SU-DHL-6 (cell line): ENCODE results near the gene FRMD1.

Experiments
- H2AFZ ChIP-seq: fragments of 200-600 bp; sonication (generic); 2 replicates; pipeline ENCODE4 v1.6.1; 2014; ENCODE audit warnings: low read depth, mild to moderate bottlenecking, moderate library complexity, mixed read lengths, antibody characterized with exemption, low read length; ENCODE audit not compliant: severe bottlenecking
- H3F3A ChIP-seq: fragments of 200-600 bp; shearing (Covaris generic); 2 replicates; pipeline ENCODE4 v1.6.0; 2016; ENCODE audit warnings: antibody characterized with exemption, mild to moderate bottlenecking; ENCODE audit not compliant: insufficient read depth
- H3K27ac ChIP-seq: fragments of 200-600 bp; sonication (generic); 2 replicates; pipeline ENCODE4 v1.5.1; 2016; ENCODE audit warnings: low read depth, mild to moderate bottlenecking, low read length, moderate library complexity, mixed read lengths
- H3K27me3 ChIP-seq: fragments of 200-600 bp; sonication (generic), shearing (Covaris generic); 2 replicates; pipeline ENCODE4 v1.6.0; 2014; ENCODE audit warnings: mild to moderate bottlenecking, low read length
- H3K36me3 ChIP-seq: fragments of 200-600 bp; sonication (generic); 2 replicates; pipeline ENCODE4 v1.6.1; 2014; ENCODE audit warnings: mild to moderate bottlenecking, low read length, mixed read lengths
- H3K4me2 ChIP-seq: fragments of 300-600, 200-600 bp; shearing (Covaris generic), sonication (generic); 2 replicates; pipeline ENCODE4 v1.6.0; 2014; ENCODE audit warnings: low read length, low read depth, mild to moderate bottlenecking; ENCODE audit not compliant: poor library complexity, severe bottlenecking
- H3K4me3 ChIP-seq: fragments of 200-600 bp; sonication (generic); 2 replicates; pipeline ENCODE4 v1.5.1; 2014; ENCODE audit warnings: antibody characterized with exemption, low read length, mild to moderate bottlenecking, mixed read lengths; ENCODE audit not compliant: insufficient read depth, poor library complexity, severe bottlenecking
- H3K79me2 ChIP-seq: fragments of 200-600 bp; sonication (generic); 2 replicates; pipeline ENCODE4 v1.6.1; 2014; ENCODE audit warnings: mild to moderate bottlenecking, low read length, moderate library complexity; ENCODE audit not compliant: insufficient read depth
- H3K9ac ChIP-seq: fragments of 200-600 bp; sonication (generic); 2 replicates; pipeline ENCODE4 v1.7.0; 2014; ENCODE audit warnings: mild to moderate bottlenecking, low read length
- H3K9me2 ChIP-seq: fragments of 200-600 bp; sonication (generic); replicated peaks from 2 replicates; pipeline ENCODE4 v1.6.1; 2014; ENCODE audit warnings: low read length; ENCODE audit not compliant: insufficient read depth
- H3K9me3 ChIP-seq: fragments of 200-600 bp; sonication (generic); 2 replicates; pipeline ENCODE4 v1.6.1; 2014; ENCODE audit warnings: low read length, mixed read lengths; ENCODE audit not compliant: insufficient read depth
- H4K20me1 ChIP-seq: fragments of 200-600 bp; sonication (generic); 2 replicates; pipeline ENCODE4 v1.6.1; 2014; ENCODE audit warnings: low read depth, mild to moderate bottlenecking, antibody characterized with exemption, low read length, moderate library complexity, mixed read lengths
- CTCF ChIP-seq: fragments of 200-600 bp; sonication (generic); IDR thresholded peaks from one replicate; pipeline ENCODE4 v1.5.1; 2017; ENCODE audit warnings: antibody characterized with exemption, mild to moderate bottlenecking, low read length, moderate library complexity; ENCODE audit not compliant: insufficient read depth, poor library complexity, severe bottlenecking
- EZH2phosphoT487 ChIP-seq: fragments of 200-600 bp; sonication (generic), shearing (Covaris generic); conservative IDR thresholded peaks from 2 replicates; pipeline ENCODE4 v1.6.1; 2018; ENCODE audit warnings: mild to moderate bottlenecking, antibody characterized with exemption, low read length, moderate library complexity, mixed read lengths

The FRMD1 gene

GRCh38 chr6:168041928-168042327 is 37.1 kb downstream of the FRMD1 start:
- no peak for TF ChIP-seq EZH2phosphoT487
- no peak for TF ChIP-seq CTCF
- no peak overlapping the region for H3K4me3 ChIP-seq

GRCh38 chr6:168040856-168041496 is 38.0 kb downstream of the FRMD1 start:
- Histone ChIP-seq H3K36me3 (no peaks in the 10 kb centered on the region), H3K27ac (no peak overlapping the region), H3K27me3 (no peaks in the 10 kb centered on the region), H3K9me2 (no peaks in the 10 kb centered on the region), H3F3A (no peaks in the 10 kb centered on the region), H3K9me3 (peaks cover 10% of the 10 kb centered on the region; the same call in 1 of the 2 replicates), H3K4me2 (no peak overlapping the region), H4K20me1 (no peaks in the 10 kb centered on the region), H2AFZ (no peak overlapping the region), H3K9ac (no peak overlapping the region), H3K4me3 (no peak overlapping the region), H3K79me2 (no peaks in the 10 kb centered on the region)
- TF ChIP-seq CTCF (no peak), EZH2phosphoT487 (no peak)

More at GRCh38 chr6:168041928-168042327, 37.1 kb downstream of the FRMD1 start:
- Histone ChIP-seq H3K9me2 (no peaks in the 10 kb centered on the region), H2AFZ (no peak overlapping the region), H3K27ac (no peak overlapping the region), H3K36me3 (no peaks in the 10 kb centered on the region), H3K4me2 (no peak overlapping the region), H3F3A (no peaks in the 10 kb centered on the region), H4K20me1 (no peaks in the 10 kb centered on the region), H3K79me2 (no peaks in the 10 kb centered on the region), H3K9ac (no peak overlapping the region), H3K27me3 (no peaks in the 10 kb centered on the region), H3K9me3 (peaks cover 10% of the 10 kb centered on the region; the same call in 1 of the 2 replicates)

- H3K9me3 ChIP-seq = peaks cover 10% of the 10 kb centered on the region; the same call in 1 of the 2 replicates
- H3K27me3 ChIP-seq = no peaks in the 10 kb centered on the region
- H3F3A ChIP-seq = no peaks in the 10 kb centered on the region
- H4K20me1 ChIP-seq = no peaks in the 10 kb centered on the region
- no peak overlapping the region for H3K9ac ChIP-seq
- H3K4me2 ChIP-seq = no peak overlapping the region
- H3K4me3 ChIP-seq = no peak overlapping the region
- H2AFZ ChIP-seq = no peak overlapping the region
- H3K79me2 ChIP-seq = no peaks in the 10 kb centered on the region
- no peak overlapping the region for H3K27ac ChIP-seq
- H3K9me2 ChIP-seq = no peaks in the 10 kb centered on the region
- TF ChIP-seq CTCF (no peak), EZH2phosphoT487 (no peak)
- H3K36me3 ChIP-seq = no peaks in the 10 kb centered on the region
Observed at GRCh38 chr6:168039849-168040248, 39.2 kb downstream of the FRMD1 start.
